ENCODE data around the gene FOXP4.

GRCh38 chr6:41551857-41552256 is 5.7 kb downstream of the FOXP4 start:
- TF ChIP-seq CTCF (conservative IDR thresholded peaks at IDR 0.05) (no peak), EZH2 (IDR thresholded peaks at IDR 0.05; ENCODE audit: low read depth) (no peak)
